ENCODE data around the gene PRSS50.

DNA sequence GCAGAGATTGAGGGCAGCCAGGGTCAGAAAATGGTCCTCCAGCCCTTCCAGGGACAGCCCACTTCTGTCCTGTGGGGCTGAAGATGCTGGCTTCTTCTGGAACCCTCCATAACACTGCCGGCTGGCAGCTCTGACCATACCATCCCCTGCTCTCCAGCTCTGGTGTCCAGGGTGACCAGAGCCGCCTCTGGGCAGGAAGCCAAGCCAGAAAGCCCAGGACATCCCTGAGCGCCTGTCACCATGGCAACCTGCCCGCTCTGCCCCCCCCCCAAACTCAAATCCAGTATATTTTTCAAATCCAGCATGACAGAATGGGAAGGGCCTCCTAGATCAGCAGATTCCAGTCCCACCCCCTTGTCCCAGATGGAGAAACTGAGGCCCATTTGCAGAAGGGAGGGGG, 16.9 kb downstream of the PRSS50 start:
- TF ChIP-seq, protein P1, sequence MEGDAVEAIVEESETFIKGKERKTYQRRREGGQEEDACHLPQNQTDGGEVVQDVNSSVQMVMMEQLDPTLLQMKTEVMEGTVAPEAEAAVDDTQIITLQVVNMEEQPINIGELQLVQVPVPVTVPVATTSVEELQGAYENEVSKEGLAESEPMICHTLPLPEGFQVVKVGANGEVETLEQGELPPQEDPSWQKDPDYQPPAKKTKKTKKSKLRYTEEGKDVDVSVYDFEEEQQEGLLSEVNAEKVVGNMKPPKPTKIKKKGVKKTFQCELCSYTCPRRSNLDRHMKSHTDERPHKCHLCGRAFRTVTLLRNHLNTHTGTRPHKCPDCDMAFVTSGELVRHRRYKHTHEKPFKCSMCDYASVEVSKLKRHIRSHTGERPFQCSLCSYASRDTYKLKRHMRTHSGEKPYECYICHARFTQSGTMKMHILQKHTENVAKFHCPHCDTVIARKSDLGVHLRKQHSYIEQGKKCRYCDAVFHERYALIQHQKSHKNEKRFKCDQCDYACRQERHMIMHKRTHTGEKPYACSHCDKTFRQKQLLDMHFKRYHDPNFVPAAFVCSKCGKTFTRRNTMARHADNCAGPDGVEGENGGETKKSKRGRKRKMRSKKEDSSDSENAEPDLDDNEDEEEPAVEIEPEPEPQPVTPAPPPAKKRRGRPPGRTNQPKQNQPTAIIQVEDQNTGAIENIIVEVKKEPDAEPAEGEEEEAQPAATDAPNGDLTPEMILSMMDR (IDR thresholded peaks at IDR 0.05) = no peak
- TF ChIP-seq POLR2A (IDR thresholded peaks at IDR 0.05) = no peak

Measured in right lobe of liver (tissue), 4 donors.